HG02798 (cell line): ENCODE data around the gene FRAS1.
"Not testable (repeated sequence)": the region's sequence is repeated elsewhere in the genome, so short reads cannot be mapped to it uniquely, and the experiment has no call there.

Experiments
- ATAC-seq: cut with Tn5 transposase; IDR thresholded peaks from one replicate; pipeline ENCODE4 v1.9.1; 2021; ENCODE audit warnings: mild to moderate bottlenecking; ENCODE audit not compliant: unreplicated experiment, poor library complexity

The FRAS1 gene

DNA sequence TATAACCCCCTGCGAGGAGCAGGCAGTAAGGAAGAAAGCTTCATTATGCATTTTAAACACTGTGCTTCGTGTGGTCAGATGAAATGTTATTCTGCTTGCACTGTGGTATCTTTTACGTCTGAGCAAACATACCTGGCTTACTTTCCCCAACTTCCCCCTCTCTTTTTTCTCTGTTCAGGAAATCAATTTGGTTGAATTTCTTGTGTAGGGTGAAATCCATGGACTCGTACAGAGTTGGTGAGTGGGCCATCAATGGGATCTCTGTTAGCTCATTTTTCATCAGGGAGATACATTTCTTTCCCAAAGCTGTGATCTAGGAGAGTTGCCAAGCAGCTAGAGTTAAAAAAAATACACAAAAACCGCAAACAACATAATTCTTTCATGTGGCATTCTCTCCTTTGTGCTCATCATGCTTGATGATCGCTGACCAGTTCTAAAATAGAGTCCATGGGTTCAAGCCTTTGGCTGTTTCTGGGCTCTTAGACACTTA is 98.5 kb downstream of the FRAS1 start:
- no peak for ATAC-seq

DNA sequence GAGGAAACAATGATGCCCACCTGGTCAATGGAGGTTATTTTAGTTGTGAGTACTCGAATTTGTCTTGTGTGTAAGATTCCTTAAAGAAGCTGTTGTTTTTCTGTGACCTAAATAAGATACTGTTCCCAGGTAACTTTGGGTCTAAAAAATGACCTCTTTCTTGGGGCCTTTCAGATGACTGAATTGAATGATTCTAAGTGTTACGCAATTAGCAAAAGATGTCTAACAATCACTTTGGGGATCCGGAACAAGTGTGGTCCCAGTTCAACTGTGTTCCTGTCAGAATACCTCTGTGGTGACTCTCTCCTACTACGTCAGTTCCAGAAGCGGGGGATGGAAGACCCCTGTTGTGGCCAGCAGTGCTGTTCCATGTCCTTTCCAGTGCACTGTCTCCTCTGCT is 99.4 kb downstream of the FRAS1 start:
- no peak for ATAC-seq

DNA sequence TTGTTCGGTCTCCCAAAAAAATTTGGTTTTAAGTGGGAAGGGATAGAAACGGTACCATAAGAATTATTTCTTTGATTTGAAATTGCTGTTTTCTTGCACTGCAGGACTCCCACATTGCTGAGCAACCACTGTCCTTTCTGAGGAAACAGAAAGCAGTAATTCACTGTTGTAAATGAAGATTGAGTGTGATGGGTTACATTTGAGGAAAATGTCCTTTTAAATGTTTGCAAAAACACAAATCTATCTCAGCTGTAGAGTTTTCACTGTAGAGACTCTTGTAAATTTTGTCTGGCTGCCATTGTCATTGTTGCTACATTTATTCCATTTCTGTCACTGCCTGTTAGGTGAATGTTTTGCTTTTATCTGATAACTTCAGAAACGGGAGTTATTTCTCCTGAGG is 105.2 kb downstream of the FRAS1 start:
- no peak for ATAC-seq

GRCh38 chr4:78162821-78163220 is 105.7 kb downstream of the FRAS1 start:
- ATAC-seq: no peak

- no peak for ATAC-seq
Observed at GRCh38 chr4:78165758-78166157, 108.6 kb downstream of the FRAS1 start.

GRCh38 chr4:78166622-78167021 is 109.5 kb downstream of the FRAS1 start:
- no peak for ATAC-seq

DNA sequence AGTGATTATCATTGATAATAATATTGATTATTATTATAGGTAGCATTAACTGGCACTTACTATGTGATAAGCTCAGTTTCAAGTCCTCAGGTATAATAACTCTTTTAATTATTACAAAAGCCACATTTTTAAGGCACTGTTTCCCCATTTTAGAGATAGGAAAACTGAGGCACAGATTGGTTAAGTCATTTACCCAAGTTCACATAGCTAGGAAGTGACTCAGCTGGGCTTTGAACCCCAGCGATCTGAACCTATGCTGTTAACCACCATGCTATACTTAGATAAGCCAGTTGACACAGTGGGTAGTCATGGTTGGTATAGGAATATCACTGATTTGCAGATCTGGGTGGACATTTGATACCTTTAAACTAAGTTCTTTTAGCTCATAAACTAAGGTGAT is 110.4 kb downstream of the FRAS1 start:
- no peak for ATAC-seq

- no peak for ATAC-seq
Observed at GRCh38 chr4:78168029-78168428, 110.9 kb downstream of the FRAS1 start.

DNA sequence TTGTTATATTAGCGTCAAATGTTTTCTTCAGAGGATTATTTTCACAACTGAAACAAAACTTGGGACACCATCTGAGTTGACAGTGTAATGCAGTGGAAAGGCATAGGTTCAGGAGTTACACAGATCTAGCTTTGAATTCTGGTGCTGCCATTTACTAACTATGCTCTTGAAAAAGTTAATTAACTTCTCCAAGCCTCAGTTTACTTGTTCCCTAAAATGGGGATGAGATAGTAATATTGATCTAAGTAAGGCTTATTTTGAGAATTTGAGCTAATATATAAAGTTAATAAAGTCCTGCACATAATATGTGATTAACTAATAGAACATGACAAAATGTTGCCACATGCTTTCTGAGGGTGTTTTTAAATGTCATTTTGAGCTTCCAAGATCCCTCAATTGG is 112.6 kb downstream of the FRAS1 start:
- ATAC-seq: no peak

DNA sequence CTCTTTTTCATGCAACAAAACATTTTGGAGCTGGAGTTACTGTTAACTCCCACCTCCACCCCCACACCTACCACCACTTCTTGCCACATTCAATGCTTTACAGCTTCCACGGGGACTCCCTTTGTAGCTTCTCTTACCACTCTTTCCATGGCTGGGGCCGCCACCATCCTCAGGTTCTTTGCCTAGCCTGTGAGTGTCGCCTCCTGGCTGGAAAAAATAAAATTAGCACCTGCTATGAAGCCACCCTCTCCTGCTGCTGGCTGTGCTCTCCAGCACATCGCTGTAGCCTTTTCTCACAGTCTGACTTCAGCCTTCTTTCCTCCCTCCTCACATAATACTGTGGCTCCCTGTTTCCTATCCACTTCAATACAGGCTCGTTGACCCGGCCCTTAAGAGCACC is 114.4 kb downstream of the FRAS1 start:
- ATAC-seq: no peak

- ATAC-seq: no peak
Observed at GRCh38 chr4:78174891-78175290, 117.8 kb downstream of the FRAS1 start.

DNA sequence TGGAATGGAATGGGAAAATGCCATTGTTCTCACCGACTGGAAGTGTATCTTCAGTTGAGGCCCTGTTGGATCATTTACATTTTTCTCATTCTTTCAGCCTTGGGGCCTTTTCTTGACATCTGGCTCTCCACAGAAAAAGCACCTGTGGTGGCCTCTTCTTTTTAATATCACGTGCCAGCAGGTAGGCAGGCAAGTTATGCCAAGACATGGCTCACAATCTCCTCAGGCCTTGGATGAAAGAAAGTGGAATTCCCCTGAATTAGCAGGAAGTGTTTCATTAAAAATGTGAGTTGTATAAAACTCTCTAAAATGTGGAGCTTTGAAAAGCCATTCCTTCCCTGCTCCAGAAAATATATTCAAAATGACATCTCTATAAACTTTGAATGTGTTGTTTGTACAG is 122.1 kb downstream of the FRAS1 start:
- no peak for ATAC-seq

DNA sequence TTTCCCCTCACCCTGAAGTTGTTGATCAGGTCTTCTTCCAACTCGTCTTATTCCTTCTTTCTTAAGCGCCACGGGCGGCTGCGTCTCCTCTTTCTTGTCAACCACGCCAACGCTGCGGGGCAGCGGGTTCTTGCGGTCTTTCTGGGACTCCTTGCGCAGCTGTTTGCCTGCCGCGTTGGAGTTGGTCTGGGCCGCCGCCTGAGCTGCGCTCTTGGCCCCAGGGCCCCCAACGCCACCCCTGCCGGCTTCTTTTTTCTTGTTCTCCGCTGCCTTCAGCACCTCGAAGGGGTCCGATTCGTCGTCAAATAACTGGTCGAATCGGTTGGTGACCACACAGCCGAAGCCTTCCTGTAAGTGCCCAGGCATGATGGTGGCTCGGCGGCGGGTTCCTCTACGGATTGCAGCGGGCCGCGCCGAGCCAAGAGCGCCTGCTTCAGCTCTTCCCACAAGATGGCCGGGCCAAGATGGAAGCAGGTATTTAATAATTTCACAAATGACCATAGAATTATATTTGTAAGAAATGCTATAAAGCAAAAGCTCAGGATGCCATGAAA is 124.6 kb downstream of the FRAS1 start:
- ATAC-seq: not testable (repeated sequence)

DNA sequence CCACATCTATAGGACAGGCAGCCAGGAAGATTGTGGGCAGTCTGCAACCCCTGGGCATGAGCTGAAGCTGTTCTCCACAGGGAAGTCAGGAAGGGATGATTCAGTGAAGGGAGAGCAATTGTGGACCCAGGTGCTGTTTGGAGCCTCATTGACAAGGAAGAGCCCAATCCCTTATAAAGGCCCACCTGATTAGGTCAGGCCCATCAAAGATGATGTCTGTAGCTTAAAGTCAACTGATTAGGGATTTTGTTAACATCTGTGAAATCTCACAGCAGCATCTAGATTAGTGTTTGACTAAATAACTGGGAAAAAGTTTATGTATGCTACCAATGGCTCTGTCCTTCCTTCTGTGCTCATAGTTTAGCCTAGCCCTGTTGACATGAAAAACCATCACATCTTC is 127.5 kb downstream of the FRAS1 start:
- no peak for ATAC-seq

DNA sequence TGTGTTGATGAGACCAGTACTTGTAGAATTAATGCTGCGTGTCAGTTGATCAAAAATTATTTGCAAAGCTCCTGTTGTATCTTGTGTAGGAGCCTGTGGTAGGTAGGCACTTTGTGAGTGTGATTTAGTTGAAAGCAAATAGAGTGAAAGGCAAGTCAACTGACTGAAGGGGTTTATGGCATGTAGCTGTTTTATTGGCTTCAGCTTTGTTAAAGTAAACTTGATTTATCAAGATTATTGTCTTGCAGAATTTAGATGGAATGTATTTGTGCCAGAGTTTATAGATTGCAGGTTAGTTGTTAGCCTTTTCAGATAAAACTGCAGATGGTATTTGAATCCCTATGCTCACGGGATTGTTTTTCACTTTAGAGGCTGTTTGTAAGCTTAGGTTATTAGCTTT is 128.0 kb downstream of the FRAS1 start:
- no peak for ATAC-seq

DNA sequence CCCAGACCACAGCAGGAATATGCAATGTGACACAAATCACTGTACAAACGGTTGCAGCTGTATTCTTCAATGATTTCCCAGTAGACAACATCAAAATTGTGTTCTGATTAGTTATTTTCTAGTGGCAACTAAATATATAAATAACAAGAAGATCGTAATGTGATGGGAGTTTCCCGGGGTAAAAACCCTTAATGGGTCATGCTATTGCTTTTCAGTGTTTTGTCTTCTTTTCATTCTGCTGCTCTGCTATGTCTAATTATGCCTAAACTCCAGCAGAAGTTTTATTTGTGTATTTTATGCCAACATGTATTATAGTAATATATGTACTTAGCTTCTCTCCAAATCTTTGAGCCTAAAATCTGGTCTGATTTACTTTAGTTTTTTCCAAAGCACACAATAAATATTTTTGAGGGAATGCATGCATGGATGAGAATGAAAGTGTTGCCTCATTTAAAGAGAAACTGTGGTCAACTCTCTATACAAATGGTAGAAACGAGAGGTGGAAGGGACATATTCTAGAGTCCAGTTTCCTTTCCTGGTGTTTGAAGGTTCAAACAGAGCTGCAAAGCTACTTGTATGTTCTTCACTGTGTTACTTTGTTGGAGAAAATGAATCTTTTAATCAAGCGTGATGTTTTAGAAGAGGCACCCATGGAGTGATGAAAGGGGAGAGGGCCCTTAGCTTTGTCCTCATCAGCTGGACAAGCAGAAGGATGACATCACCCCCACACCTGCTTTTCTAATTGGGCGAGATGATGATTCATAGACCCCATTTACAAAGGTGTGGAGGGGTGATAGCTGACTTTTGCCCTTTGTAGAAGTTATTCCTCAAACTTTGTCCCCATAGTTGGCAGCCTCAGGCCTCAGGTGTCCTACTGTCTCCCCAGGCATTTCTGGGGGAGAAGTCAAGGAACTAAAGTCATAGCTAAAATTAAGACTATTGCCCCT is 129.7 kb downstream of the FRAS1 start:
- no peak for ATAC-seq

- no peak for ATAC-seq
Observed at GRCh38 chr4:78190068-78190467, 132.9 kb downstream of the FRAS1 start.

DNA sequence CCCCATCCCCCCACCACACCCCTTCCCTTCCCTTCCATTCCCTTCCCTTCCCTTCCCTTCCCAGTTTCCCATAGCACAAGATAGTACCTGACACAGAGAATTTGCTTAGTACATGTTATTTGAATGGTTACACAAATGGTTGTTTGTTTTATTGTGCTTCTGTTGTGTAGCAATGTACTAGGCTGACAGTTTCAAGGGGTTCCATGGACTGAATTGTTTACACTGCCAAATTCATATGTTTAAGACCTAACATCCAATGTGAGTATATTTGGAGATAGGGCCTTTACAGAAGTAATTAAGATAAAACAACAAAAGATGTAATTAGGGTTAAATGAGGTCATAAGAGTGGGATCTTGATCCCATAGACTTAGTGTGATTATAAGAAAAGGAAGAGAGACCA is 133.5 kb downstream of the FRAS1 start:
- no peak for ATAC-seq

DNA sequence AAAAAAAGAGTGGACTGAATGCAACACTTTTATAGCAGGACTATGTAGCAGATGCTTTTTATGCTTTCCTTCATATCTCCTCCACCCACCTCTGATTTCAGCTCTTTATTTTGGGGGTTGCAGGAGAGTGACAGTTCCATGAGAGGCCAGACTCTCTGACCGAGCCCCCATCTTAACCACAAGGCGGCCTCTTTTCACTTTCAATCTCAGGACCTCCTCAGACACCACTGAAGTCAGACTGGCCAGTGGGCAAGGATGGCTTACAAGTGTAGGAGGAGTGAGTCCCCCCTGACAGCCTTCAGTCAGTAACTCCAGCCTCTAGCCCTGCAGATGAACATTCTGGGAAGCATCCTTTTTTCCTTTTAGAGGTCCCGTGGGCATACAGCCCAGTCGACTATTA is 140.8 kb downstream of the FRAS1 start:
- ATAC-seq: no peak

DNA sequence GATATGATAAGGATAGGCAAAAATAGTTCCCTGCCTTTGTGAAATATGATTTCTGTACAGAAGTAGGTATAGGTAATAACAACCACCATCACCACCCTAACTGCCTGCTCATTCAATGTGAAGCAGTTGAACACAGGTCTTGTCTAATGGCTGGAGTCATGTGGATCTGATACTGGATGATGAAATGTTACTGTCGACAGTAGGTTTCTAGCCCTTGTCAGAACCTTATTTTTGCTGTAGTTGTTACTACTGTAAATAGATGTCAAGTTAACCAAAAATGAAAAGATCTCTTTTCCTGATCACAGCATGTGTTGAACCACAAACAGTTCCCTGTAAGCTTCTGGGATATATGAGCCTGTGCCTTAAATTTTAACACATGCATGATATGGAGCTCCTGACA is 142.9 kb downstream of the FRAS1 start:
- ATAC-seq: no peak

DNA sequence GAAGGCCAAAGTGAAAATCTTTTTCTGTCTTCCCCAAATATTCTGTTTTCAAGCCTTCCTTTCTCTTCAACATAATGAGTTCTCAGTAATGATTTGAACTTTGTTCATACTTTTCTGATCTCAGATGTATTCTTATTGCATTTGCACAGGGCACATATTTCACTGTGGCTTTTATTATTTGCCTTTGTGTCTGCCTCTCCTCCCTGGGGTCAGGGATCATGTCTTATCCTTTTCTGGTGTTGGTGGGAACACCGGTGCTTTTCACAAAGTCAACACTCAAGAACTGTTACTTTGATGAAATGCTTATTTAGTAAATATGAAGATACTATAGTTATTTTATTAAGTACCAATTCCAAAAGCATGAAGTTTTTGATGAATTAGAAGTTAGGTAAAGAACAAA is 143.8 kb downstream of the FRAS1 start:
- no peak for ATAC-seq

GRCh38 chr4:78204176-78204575 is 147.1 kb downstream of the FRAS1 start:
- no peak for ATAC-seq
